Measurements from ENCODE around the gene CCDC154. TPM values are rescaled to one million over a fixed set of nuclear protein-coding genes. Genes with fewer than 3 reads are reported as not detected.

The CCDC154 gene
- total and polyA plus RNA-seq, 2 experiments from 2014 or later, result 0.31 TPM; not detected in 1

DNA sequence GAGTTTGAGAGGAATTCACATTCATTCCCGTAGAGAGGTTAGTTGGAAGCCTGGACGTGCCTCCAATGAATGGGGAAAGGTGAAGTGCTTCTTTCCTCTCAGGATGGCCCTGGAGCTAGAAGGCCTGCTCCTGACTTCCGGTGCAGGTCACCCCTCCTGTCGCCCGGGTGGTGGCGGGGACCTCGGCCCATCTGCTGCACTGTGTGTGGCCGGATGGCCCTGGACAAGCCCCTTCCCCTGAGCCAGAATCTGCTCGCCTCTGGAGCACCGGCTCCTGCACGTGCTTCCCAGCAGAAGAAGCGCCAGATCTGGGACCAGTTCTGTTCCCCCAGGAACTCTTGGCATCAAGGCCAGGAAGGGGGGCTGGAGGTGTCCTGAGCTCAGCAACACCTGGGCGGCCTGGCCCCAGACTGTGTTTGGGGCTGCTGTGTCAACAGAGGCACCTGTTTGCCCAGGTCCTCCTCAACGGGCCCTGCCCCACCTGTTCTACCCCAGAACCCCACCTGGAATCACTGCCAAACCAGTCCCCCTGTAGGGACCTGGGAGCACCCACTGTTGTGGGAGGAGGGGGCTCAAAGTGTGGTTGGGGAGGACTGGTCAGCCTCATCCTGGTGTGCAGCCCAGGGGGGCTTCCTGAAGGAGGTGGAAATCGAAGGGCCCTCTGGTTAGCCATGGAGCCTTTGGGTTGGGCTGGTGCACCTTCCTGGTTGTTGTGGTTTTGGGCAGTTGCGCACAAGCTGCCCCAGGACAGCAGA lies 18.6 kb downstream of the CCDC154 start (continued):
- TF ChIP-seq REST (IDR thresholded peaks at IDR 0.05; ENCODE audit: unreplicated experiment), result no peak
- TF ChIP-seq, protein P1, sequence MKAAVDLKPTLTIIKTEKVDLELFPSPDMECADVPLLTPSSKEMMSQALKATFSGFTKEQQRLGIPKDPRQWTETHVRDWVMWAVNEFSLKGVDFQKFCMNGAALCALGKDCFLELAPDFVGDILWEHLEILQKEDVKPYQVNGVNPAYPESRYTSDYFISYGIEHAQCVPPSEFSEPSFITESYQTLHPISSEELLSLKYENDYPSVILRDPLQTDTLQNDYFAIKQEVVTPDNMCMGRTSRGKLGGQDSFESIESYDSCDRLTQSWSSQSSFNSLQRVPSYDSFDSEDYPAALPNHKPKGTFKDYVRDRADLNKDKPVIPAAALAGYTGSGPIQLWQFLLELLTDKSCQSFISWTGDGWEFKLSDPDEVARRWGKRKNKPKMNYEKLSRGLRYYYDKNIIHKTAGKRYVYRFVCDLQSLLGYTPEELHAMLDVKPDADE (IDR thresholded peaks at IDR 0.05), result no peak
- TF ChIP-seq STAT1 (IDR thresholded peaks at IDR 0.05; ENCODE audit: unreplicated experiment), result no peak
- TF ChIP-seq, protein P2, sequence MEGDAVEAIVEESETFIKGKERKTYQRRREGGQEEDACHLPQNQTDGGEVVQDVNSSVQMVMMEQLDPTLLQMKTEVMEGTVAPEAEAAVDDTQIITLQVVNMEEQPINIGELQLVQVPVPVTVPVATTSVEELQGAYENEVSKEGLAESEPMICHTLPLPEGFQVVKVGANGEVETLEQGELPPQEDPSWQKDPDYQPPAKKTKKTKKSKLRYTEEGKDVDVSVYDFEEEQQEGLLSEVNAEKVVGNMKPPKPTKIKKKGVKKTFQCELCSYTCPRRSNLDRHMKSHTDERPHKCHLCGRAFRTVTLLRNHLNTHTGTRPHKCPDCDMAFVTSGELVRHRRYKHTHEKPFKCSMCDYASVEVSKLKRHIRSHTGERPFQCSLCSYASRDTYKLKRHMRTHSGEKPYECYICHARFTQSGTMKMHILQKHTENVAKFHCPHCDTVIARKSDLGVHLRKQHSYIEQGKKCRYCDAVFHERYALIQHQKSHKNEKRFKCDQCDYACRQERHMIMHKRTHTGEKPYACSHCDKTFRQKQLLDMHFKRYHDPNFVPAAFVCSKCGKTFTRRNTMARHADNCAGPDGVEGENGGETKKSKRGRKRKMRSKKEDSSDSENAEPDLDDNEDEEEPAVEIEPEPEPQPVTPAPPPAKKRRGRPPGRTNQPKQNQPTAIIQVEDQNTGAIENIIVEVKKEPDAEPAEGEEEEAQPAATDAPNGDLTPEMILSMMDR (conservative IDR thresholded peaks at IDR 0.05; ENCODE audit: low read depth in 2 of 2), result no peak
- TF ChIP-seq JUNB (IDR thresholded peaks at IDR 0.05; ENCODE audit: unreplicated experiment), result no peak

- no peaks in the 10 kb centered on the region for H4K20me1 ChIP-seq (replicated peaks; ENCODE audit: insufficient read depth)
- peaks cover 7% of the 10 kb centered on the region; the same call in 1 of the 2 replicates for H3K4me1 ChIP-seq (ENCODE audit: insufficient read depth)
- H3K4me2 ChIP-seq, result no peak overlapping the region
- ATAC-seq (no peak), DNase-seq (ENCODE audit: low spot score) (no peak)
- Mint-ChIP-seq H3K36me3 (ENCODE audit: low read depth) (no peaks in the 10 kb centered on the region), H3K4me1 (0 out of 3 replicates have a peak, but pooled peaks cover 2% of the 10 kb centered on the region), H3K27me3 (ENCODE audit: insufficient read depth, low read depth, poor library complexity) (peaks cover 8% of the 10 kb centered on the region), H3K27ac (no peak overlapping the region), H3K4me3 (no peak overlapping the region), H3K9me3 (no peaks in the 10 kb centered on the region)
- H3K27ac ChIP-seq (ENCODE audit: low read depth), result no peak overlapping the region
- no peaks in the 10 kb centered on the region for H3K27me3 ChIP-seq (ENCODE audit: insufficient read depth)
- no peaks in the 10 kb centered on the region for H3K9me2 ChIP-seq (ENCODE audit: insufficient read depth)
- 0 out of 2 replicates have a peak, but pooled peaks cover 4% of the 10 kb centered on the region for H3F3A ChIP-seq (replicated peaks; ENCODE audit: low read depth)
- no peak overlapping the region for H2AFZ ChIP-seq
- no peak overlapping the region for H3K4me3 ChIP-seq
- no peaks in the 10 kb centered on the region for H3K36me3 ChIP-seq (ENCODE audit: insufficient read depth)
- H3K79me2 ChIP-seq (replicated peaks; ENCODE audit: insufficient read depth), result peaks cover 14% of the 10 kb centered on the region
- TF ChIP-seq ZNF331 (CRISPR knock-in tag; IDR thresholded peaks at IDR 0.05; ENCODE audit: low read depth) (no peak), NANOG (IDR thresholded peaks at IDR 0.05; ENCODE audit: borderline replicate concordance) (no peak), ZNF114 (CRISPR knock-in tag; IDR thresholded peaks at IDR 0.05) (no peak), EZH2phosphoT487 (IDR thresholded peaks at IDR 0.05; ENCODE audit: unreplicated experiment) (no peak), STAT1 (IDR thresholded peaks at IDR 0.05; ENCODE audit: unreplicated experiment) (no peak), REST (IDR thresholded peaks at IDR 0.05; ENCODE audit: unreplicated experiment) (no peak), CREB1 (CRISPR knock-in tag; IDR thresholded peaks at IDR 0.05; ENCODE audit: low read depth) (no peak)
- TF ChIP-seq, protein P2 (conservative IDR thresholded peaks at IDR 0.05; ENCODE audit: low read depth in 2 of 2), result no peak
Observed at GRCh38 chr16:1424028-1424427, 20.3 kb downstream of the CCDC154 start.

Measured in GM23338 (cell line).